ENCODE results near the gene IQSEC1. TPM values are rescaled to one million over a fixed set of nuclear protein-coding genes. Genes with fewer than 3 reads are reported as not detected.

The IQSEC1 gene
- total RNA-seq, 1 experiment from 2014 or later = 28.1 TPM

- Histone ChIP-seq H2AFZ (ENCODE audit: low read depth, low read length, poor library complexity, severe bottlenecking) (no peak overlapping the region), H3K4me3 (replicated peaks in 1 of 2; ENCODE audit: low read depth in 1 of 2, low read length in 2 of 2) (no peak overlapping the region), H4K20me1 (ENCODE audit: insufficient read depth) (no peaks in the 10 kb centered on the region), H3K4me1 (ENCODE audit: control insufficient read depth in 1 of 2, insufficient read depth in 2 of 2, low read length in 2 of 2) (peaks cover 10% of the 10 kb centered on the region in 2 experiments; a peak in 3 of 4 replicates), H3K4me2 (ENCODE audit: low read length) (no peak overlapping the region), H3K79me2 (ENCODE audit: insufficient read depth, low read length) (no peaks in the 10 kb centered on the region), H3K36me3 (ENCODE audit: control insufficient read depth in 1 of 2, insufficient read depth in 2 of 2, low read length in 2 of 2) (no peaks in the 10 kb centered on the region), H3K9me2 (ENCODE audit: insufficient read depth) (no peaks in the 10 kb centered on the region), H3K27ac (ENCODE audit: low read depth, low read length) (no peak overlapping the region), H3K9ac (ENCODE audit: low read length) (no peak overlapping the region), H3K27me3 (ENCODE audit: insufficient read depth, low read length) (no peaks in the 10 kb centered on the region), H3K9me3 (ENCODE audit: control insufficient read depth in 1 of 2, insufficient read depth in 1 of 2, low read depth in 1 of 2, low read length in 2 of 2) (no peaks in the 10 kb centered on the region)
- ATAC-seq (no peak), DNase-seq (ENCODE audit: low read depth, low spot score) (no peak)
- ChIA-PET RAD21 (ENCODE audit: low non-redundant PET in 1 of 2, low total read pairs in 2 of 2, uncharacterized antibody in 2 of 2, unreplicated experiment in 2 of 2) (no interaction called here), POLR2A (no interaction called here), CTCF (interaction anchor here (1.8 kb wide), 1 partner anchor 20 kb away, joined by 8 read pairs; no protein-coding TSS in a partner anchor)
- intact Hi-C loops (cut with micrococcal nuclease) = no loop called here
- TF ChIP-seq POLR2AphosphoS5 (IDR thresholded peaks at IDR 0.05; ENCODE audit: low read depth, low read length) (no peak), ELF1 (IDR thresholded peaks at IDR 0.05; ENCODE audit: borderline replicate concordance, low read depth) (no peak), CEBPB (IDR thresholded peaks at IDR 0.05; ENCODE audit: low read depth) (no peak), TCF7L2 (IDR thresholded peaks at IDR 0.05; ENCODE audit: borderline replicate concordance, extremely low read depth, insufficient read depth, insufficient read length) (no peak), CTCF (IDR thresholded peaks at IDR 0.05 in 2 of 3, conservative IDR thresholded peaks at IDR 0.05 in 1 of 3; ENCODE audit: borderline replicate concordance in 1 of 3, insufficient read depth in 1 of 3, low read depth in 2 of 3, low read length in 2 of 3) (no peak), POLR2A (IDR thresholded peaks at IDR 0.05; ENCODE audit: borderline replicate concordance, extremely low read depth, insufficient read depth, insufficient read length) (no peak), ZNF274 (IDR thresholded peaks at IDR 0.05; ENCODE audit: low read depth, low read length) (no peak)
- BruUV-seq (replicated peaks) = no TSS peak
Measured at GRCh38 chr3:12866836-12867235, 206.4 kb downstream of the IQSEC1 start.

- Histone ChIP-seq H4K20me1 (ENCODE audit: insufficient read depth) (no peaks in the 10 kb centered on the region), H3K27ac (ENCODE audit: low read depth, low read length) (no peak overlapping the region), H3K4me2 (ENCODE audit: low read length) (no peak overlapping the region), H3K9me2 (ENCODE audit: insufficient read depth) (no peaks in the 10 kb centered on the region), H3K27me3 (ENCODE audit: insufficient read depth, low read length) (no peaks in the 10 kb centered on the region), H3K9me3 (ENCODE audit: control insufficient read depth in 1 of 2, insufficient read depth in 1 of 2, low read depth in 1 of 2, low read length in 2 of 2) (no peaks in the 10 kb centered on the region), H3K4me3 (replicated peaks in 1 of 2; ENCODE audit: low read depth in 1 of 2, low read length in 2 of 2) (no peak overlapping the region), H3K79me2 (ENCODE audit: insufficient read depth, low read length) (no peaks in the 10 kb centered on the region), H3K4me1 (ENCODE audit: control insufficient read depth in 1 of 2, insufficient read depth in 2 of 2, low read length in 2 of 2) (peaks cover 10% of the 10 kb centered on the region in 2 experiments; a peak in 3 of 4 replicates), H3K36me3 (ENCODE audit: control insufficient read depth in 1 of 2, insufficient read depth in 2 of 2, low read length in 2 of 2) (no peaks in the 10 kb centered on the region), H3K9ac (ENCODE audit: low read length) (no peak overlapping the region), H2AFZ (ENCODE audit: low read depth, low read length, poor library complexity, severe bottlenecking) (no peak overlapping the region)
- CTCF ChIA-PET = interaction anchor here (1.2 kb wide), 1 partner anchor 119 kb away, joined by 4 read pairs; no protein-coding TSS in a partner anchor
- TF ChIP-seq EGR1 (IDR thresholded peaks at IDR 0.05; ENCODE audit: low read depth) (no peak), CBX3 (IDR thresholded peaks at IDR 0.05; ENCODE audit: low read depth) (no peak)
- no peak for ATAC-seq
- POLR2A ChIA-PET = no interaction called here
- BruUV-seq (replicated peaks) = no TSS peak
- no peak for DNase-seq (ENCODE audit: low read depth, low spot score)
- RAD21 ChIA-PET (ENCODE audit: low non-redundant PET in 1 of 2, low total read pairs in 2 of 2, uncharacterized antibody in 2 of 2, unreplicated experiment in 2 of 2) = no interaction called here
- intact Hi-C loops (cut with micrococcal nuclease) = no loop called here
Measured at GRCh38 chr3:12865271-12865670, 208.0 kb downstream of the IQSEC1 start.
